GM18861 (cell line): Measurements from ENCODE around the gene RFLNA.
"Not testable (repeated sequence)": the region's sequence is repeated elsewhere in the genome, so short reads cannot be mapped to it uniquely, and the experiment has no call there.

Experiments
- ATAC-seq: cut with Tn5 transposase; IDR thresholded peaks from one replicate; pipeline ENCODE4 v1.9.1; 2021; ENCODE audit not compliant: unreplicated experiment

The RFLNA gene

DNA sequence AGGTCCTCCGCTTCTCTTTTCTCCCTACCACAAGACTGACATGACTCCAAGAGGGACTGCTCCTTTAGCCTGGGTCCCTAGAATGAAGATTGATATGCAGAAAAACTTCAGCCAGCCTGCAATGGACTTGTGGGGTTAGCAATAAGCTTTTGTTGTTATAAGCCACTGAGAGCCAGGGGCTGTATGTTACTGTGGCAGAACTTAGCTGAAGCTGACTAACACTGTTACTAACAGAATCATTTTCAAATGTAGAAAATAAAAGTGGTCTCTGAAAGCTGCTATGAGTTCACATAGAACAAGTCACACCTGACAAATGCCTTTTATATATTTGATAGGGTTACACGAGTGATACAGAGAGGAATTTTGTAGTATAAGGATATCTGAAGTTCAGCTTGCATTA lies 13.6 kb upstream of the RFLNA start:
- ATAC-seq = no peak

- ATAC-seq = no peak
Observed at GRCh38 chr12:124282287-124282686, 12.6 kb upstream of the RFLNA start.

DNA sequence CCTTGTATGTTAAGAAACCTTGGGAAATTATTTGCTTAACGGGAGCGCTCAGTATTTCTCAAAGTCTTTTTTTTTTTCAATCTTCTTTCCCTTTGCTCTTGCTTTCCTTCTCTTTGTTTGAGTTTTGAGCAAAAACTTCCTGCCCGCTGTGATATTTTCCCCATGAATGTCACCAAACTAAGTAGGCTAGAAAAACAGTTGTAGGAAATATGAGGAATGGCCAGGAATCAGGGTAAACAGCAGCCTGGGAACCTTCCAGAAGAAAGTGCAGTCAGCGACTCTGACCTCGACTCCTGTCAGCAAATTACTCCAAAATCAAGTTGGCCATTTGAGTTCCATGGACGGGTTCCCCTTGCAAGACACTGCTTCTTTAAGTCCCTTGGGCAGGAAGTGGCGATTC lies 11.6 kb upstream of the RFLNA start:
- ATAC-seq = no peak

DNA sequence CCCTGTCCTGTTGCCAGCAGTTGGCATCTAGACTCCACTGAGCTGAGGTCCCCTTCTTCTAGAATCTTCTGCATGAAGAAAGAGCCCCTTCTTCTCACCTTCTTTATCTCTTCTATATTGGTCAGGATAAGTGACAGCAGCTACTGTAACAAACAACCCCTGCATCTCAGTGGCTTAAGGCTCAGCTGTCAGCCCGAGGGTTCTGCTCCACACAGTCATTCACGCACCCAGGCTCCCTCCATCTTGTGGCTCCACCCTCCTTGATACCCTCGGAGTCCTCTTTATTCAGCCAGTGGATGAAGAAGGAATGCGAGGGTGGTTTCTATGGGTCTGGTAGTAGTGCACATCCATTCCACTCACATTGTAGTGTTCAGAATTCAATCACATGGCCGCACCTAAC lies 10.5 kb upstream of the RFLNA start:
- ATAC-seq = no peak

GRCh38 chr12:124286414-124286813 lies 8.5 kb upstream of the RFLNA start:
- no peak for ATAC-seq

DNA sequence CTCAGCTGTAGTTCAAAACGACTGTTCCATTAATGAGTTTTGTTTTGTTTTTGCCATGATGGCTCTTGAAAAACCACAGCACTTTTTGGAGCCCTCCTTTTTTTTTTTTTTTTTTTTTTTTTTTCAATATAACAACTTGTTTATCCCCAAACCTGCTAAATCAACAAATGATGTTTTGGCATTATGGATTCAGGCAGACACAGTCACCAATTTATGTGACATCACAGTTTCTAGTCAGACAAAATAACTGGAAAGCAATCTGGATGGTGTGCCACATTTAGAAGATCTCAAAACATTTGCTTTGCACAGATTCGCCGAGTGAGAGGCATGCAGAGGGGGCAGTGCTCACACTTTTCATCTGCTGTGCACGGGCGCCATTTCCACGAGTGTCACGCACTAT lies 7.9 kb upstream of the RFLNA start:
- no peak for ATAC-seq

DNA sequence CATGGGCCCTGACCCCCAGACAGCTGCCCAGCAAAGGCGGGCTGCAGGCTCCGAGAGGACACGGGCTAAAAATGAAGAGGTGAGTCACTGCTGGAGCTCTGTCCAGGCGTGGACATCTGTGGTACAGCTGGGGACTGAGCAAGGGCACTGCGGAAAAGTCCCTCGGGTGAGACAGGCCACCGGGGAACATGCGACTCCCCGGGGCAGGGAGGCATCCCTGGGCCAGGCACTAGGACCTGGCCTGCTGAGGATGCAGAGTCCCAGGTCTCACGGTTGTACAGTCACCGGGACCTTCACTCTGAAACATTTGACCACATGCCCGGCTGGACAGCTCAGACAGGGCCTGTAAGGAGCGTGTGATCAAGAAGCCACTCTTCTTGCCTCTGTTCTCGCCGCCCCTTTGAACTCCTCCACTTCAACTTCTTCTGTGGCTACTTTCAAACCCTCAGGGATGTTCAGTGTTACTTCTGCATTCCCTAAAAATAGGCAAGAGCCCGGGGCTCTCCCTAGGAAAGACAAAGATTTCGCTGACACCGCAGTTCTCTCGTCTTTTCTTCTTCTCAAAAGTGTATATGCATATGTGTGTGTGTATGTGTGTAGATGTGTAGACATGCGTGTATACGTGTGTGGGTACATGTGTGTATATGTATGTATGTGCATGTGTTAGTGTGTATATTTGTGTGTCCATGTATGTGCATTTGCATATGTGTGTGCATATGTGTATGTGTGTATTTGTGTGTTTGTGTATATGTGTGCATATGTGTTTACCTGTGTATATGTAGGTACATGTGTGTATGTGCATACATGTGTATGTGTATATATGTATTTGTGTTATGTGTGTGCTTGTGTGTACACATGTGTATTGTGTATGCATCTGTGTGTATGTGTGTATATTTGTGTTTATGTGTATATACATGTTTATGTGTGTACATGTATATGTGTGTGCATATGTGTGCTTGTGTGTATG lies 5.0 kb upstream of the RFLNA start:
- no peak for ATAC-seq

GRCh38 chr12:124292385-124292784 lies 2.5 kb upstream of the RFLNA start:
- no peak for ATAC-seq

- ATAC-seq = no peak
Observed at GRCh38 chr12:124293286-124294003, 1.4 kb upstream of the RFLNA start.

DNA sequence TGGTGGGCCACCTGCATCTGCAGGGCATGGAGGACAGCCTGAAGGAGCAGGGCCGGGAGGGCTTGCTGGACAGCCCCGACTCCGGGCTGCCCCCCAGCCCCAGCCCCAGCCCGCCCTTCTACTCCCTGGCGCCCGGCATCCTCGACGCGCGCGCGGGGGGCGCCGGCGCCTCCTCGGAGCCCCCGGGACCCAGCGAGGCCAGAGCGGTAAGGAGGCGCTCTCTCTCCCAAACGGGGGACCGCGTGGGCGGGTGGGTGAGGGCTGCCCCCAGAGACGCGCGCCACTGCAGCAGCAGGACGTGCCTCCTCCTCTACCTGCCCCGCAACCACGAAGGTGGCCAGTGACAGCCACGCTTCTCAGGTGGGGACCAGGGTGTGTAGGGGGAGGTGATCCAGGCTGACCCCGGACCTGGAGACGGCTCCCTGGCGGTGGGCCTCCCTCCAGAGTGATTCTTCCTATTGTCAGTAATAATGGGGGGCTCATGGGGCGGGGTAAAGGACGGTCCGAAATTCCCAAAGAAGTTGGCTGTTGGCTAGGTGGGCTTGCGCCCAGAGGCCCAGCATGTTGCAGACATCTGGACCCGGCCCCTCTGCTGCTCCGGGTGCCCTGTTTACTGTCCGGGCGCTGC lies 652 bp downstream of the RFLNA start:
- ATAC-seq = no peak

DNA sequence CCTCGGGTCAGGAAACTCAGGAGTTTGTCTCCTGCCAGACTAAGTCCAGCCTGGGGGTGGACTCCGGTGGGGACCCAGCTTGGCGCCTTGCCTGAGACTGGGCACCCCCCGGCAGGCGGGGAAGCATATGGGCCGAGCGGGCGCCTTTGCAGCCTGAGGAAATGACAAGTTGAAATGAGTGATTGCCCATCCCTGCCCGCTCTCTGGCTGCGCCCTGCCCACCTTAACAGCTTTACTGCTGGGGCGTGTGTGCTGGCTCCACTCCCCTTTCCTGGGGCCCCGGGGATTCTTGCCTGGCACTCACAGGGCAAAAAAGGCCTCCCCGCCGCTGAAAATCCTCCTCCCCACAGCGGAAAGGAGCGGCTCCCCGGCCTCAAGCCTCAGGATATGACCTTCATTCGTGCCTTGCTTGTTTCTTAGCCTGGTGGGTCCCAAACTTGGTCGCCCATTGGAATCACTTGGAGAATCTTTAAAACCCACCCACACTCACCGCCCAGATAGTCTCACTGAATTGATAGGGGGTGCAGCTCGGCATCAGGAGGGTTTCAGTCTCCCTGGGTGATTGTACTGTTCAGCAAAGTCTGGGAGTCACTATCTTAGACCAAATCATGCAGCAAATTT lies 1.5 kb downstream of the RFLNA start:
- no peak for ATAC-seq

DNA sequence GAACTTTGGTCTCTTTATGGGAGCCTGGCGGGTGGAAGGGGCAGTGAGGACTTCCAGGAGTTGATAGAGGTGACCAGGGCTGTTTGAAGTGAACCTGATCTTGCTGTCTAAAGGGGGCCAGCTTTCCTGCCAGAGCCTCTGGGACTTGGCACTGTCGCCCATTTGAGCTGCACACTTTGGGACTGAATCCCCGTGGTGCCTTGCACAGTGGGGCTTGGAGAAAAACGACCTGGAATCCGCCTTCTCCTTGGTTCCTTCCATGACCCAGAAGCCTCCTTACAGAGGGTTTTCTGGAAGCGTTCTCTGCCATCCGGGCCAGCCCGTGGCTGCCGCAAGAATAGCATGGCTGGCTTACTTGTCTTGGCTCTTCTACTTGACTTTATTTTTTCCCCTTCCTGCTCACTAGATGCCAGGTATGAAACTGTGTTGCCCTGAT lies 2.0 kb downstream of the RFLNA start:
- no peak for ATAC-seq

DNA sequence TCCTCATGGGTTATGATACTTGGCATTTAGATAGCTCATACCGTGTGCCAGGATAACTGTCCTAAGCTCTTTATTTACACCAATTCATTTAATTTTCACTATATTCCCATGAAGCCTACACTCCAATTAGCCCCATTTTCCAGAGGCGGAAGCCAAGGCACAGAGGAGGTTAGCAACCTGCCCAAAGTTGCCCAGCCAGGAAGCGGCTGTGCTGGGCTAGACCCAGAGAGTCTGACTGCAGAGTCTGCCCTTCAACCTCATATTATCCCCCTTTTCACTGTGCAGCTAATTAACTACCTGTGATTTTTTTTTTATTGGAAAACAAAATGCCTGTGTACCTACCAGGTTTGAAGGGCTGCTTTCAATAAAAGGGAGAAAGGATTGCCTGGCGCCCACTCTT lies 2.5 kb downstream of the RFLNA start:
- ATAC-seq = no peak

DNA sequence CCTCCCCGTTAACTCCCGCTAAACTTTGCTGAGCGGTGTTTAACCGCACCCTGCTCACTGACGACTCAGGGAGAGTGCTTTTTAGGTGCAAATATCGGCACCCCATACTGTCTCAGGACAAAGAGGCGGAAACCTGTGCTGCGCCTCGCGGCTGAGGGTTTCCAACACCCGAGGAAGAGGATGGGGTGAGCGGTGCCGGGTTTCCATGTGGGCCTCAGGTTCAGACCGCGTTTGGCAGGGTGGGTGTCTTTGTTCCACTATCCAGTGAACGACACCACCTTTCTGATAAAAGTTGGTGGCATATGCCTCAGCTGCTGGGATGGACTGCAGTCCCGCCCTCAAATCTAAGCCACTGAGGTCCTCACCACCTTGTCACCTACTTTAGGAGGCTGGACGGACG lies 3.0 kb downstream of the RFLNA start:
- no peak for ATAC-seq

DNA sequence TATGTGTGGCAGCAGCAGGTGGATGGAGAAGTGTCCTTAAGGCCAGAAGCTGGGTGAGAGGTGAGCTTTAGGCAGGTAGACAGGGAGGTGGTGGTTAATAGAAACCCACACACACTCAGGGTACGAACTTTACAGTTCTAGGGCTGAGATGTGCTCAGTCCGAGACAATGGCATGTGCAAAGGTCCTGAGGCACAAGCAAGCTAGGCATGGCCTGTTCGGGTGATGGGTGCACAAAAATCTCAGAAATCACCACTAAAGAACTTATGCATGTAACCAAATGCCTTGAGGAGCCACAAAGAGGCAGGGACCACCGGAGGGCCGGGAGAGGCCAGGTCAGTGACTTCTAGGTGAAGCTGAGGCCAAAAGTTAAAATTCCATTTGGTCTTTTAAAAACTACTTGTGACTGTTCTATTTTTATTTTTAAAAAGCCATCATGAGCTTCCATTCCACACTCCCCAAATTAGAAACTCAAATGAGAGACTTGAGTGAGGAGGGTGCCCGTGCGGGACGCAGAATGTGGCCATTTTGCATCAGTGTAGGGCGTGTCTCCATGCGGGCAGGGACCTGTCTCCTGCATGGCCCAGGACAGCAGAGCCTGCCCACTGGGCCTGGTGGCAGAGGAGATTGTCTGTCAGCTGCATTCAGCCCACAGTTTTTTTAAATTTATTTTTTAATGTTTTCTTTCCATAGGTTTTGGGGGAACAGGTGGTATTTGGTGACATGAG lies 4.0 kb downstream of the RFLNA start:
- ATAC-seq = no peak

GRCh38 chr12:124299628-124300388 lies 4.9 kb downstream of the RFLNA start:
- ATAC-seq = no peak

DNA sequence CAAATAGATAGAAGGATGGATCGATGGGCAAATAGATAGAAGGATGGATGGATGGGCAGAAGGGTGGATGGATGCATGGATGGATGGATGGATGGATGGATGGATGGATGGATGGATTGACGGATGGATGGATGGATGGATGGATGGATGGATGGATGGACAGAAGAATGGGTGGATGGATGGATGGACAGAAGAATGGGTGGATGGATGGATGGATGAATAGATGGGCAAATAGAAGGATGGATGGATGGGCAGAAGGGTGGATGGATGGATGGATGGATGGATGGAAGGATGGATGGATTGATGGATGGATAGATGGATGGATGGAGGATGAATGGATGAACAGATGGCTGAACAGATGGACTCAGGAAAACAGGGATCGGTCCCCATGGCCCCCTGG lies 5.8 kb downstream of the RFLNA start:
- ATAC-seq = not testable (repeated sequence)

GRCh38 chr12:124301084-124301654 lies 6.3 kb downstream of the RFLNA start:
- no peak for ATAC-seq

GRCh38 chr12:124302241-124302806 lies 7.4 kb downstream of the RFLNA start:
- no peak for ATAC-seq
